OCI-LY7 (cell line): Measurements from ENCODE around the gene ATF1.
"Not testable (repeated sequence)": the region's sequence is repeated elsewhere in the genome, so short reads cannot be mapped to it uniquely, and the experiment has no call there.

Source experiments
- CTCF ChIP-seq: fragments of 200-600 bp; sonication (generic); conservative IDR thresholded peaks from 2 replicates; pipeline ENCODE4 v1.5.1; 2014; ENCODE audit warnings: mild to moderate bottlenecking, antibody characterized with exemption, low read length, moderate library complexity, mixed read lengths
- EZH2phosphoT487 ChIP-seq: fragments of 200-600 bp; sonication (generic); IDR thresholded peaks from 2 replicates; pipeline ENCODE4 v1.6.1; 2018; ENCODE audit warnings: low read depth, borderline replicate concordance, mild to moderate bottlenecking, mixed run types, antibody characterized with exemption, low read length, moderate library complexity, mixed read lengths

DNA sequence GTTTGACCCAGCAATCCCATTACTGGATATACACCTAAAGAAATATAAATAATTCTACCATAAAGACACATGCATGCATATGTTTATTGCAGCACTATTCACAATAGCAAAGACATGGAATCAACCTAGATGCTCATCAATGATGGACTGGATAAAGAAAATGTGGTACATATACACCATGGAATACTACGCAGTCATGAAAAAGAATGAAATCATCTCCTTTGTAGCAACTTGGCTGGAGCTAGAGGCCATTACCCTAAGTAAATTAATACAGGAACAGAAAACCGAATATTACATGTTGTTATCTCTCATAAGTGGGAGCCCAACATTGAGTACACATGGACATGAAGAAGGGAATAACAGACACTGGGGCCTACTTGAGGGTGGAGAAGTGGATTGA lies 91.8 kb downstream of the ATF1 start:
- not testable (repeated sequence) for TF ChIP-seq CTCF, EZH2phosphoT487
